H1 (cell line): ENCODE data around the gene MYDGF. TPM values are rescaled to one million over a fixed set of nuclear protein-coding genes. Genes with fewer than 3 reads are reported as not detected.

Experiments used
- CTCF ChIA-PET: fragments of 300-600 bp; sonication (Branson Sonifier 250); formaldehyde crosslinking; loops from one replicate; lab custom pipeline; 2021; ENCODE audit not compliant: partially characterized antibody; lab: Charles Lee
- POLR2A ChIA-PET: fragments of 300-600 bp; sonication (Branson Sonifier 250); formaldehyde crosslinking; loops from one replicate; lab custom pipeline; 2021; ENCODE audit warnings: inconsistent platforms; ENCODE audit not compliant: partially characterized antibody; lab: Charles Lee
- DNase-seq, 2 experiments: peaks; one replicate each; pipeline versions ENCODE4 v3.0.0 to v3.0.0-alpha.2; 2010 to 2022; ENCODE audit warnings: low spot score in 2 of 2, low read depth in 1 of 2, mixed read lengths in 1 of 2
- FAIRE-seq: peaks from 2 replicates; lab custom pipeline; 2011; peaks lifted over from hg19 to GRCh38; lab: Jason Lieb, UNC
- H2AFZ ChIP-seq: 2 replicates; pipeline ENCODE4 v1.8.1; 2012; ENCODE audit warnings: low read length, inconsistent platforms
- H2AK5ac ChIP-seq: 2 replicates; pipeline ENCODE4 v1.6.1; 2013; ENCODE audit warnings: low read depth, low read length
- H2BK120ac ChIP-seq: replicated peaks from 2 replicates; pipeline ENCODE3; 2013; ENCODE audit warnings: low read depth, low read length, inconsistent platforms
- H2BK12ac ChIP-seq: 2 replicates; pipeline ENCODE4 v1.6.1; 2013; ENCODE audit warnings: low read depth, low read length
- H2BK15ac ChIP-seq: 2 replicates; pipeline ENCODE4 v1.6.1; 2013; ENCODE audit warnings: low read length
- H2BK20ac ChIP-seq: 2 replicates; pipeline ENCODE4 v1.6.1; 2013; ENCODE audit warnings: low read length
- H2BK5ac ChIP-seq: 2 replicates; pipeline ENCODE4 v1.6.1; 2013; ENCODE audit warnings: low read depth, low read length
- H3K14ac ChIP-seq: 2 replicates; pipeline ENCODE4 v1.6.1; 2013; ENCODE audit warnings: inconsistent platforms; ENCODE audit not compliant: insufficient read length
- H3K18ac ChIP-seq: 2 replicates; pipeline ENCODE4 v1.6.1; 2013; ENCODE audit warnings: low read length; ENCODE audit errors: extremely low read depth
- H3K23ac ChIP-seq: 2 replicates; pipeline ENCODE4 v1.6.1; 2013; ENCODE audit warnings: inconsistent platforms; ENCODE audit not compliant: insufficient read length
- H3K23me2 ChIP-seq: 2 replicates; pipeline ENCODE4 v1.6.1; 2013; ENCODE audit warnings: low read depth, low read length
- H3K27ac ChIP-seq: 2 replicates; pipeline ENCODE4 v1.6.1; 2011; ENCODE audit warnings: low read depth, low read length, inconsistent platforms
- H3K27me3 ChIP-seq, 4 experiments: replicated peaks in 1 of 4; 1 replicate in 1 of 4; 2 replicates in 3 of 4; pipeline versions ENCODE4 v1.6.1 to v1.8.1; 2011 to 2013; ENCODE audit warnings: low read length in 3 of 4, mild to moderate bottlenecking in 3 of 4, inconsistent platforms in 2 of 4, mixed read lengths in 2 of 4, moderate library complexity in 1 of 4; ENCODE audit not compliant: control insufficient read depth in 3 of 4, insufficient read depth in 3 of 4; ENCODE audit errors: extremely low read depth in 1 of 4
- H3K36me3 ChIP-seq, 4 experiments: 2 replicates each; pipeline versions ENCODE4 v1.6.1 to v1.8.1; 2011 to 2013; ENCODE audit warnings: mild to moderate bottlenecking in 4 of 4, low read length in 3 of 4, moderate library complexity in 2 of 4, control low read depth in 1 of 4, inconsistent platforms in 1 of 4; ENCODE audit not compliant: insufficient read depth in 4 of 4, control insufficient read depth in 2 of 4
- H3K4ac ChIP-seq: replicated peaks from 2 replicates; pipeline ENCODE3; 2013; ENCODE audit warnings: low read length, low read depth, mixed read lengths, inconsistent platforms; ENCODE audit not compliant: insufficient read length
- H3K4me1 ChIP-seq, 4 experiments: replicated peaks in 1 of 4; 1 replicate in 1 of 4; 2 replicates in 3 of 4; pipeline versions ENCODE4 v1.6.1 to v1.8.1; 2011 to 2013; ENCODE audit warnings: low read length in 3 of 4, inconsistent platforms in 2 of 4, mixed read lengths in 1 of 4; ENCODE audit not compliant: insufficient read depth in 4 of 4, control insufficient read depth in 3 of 4
- H3K4me2 ChIP-seq, 2 experiments: 2 replicates each; pipeline versions ENCODE4 v1.6.1 to v1.8.1; 2011 to 2013; ENCODE audit warnings: low read depth in 2 of 2, low read length in 2 of 2, control low read depth in 1 of 2, inconsistent platforms in 1 of 2, mild to moderate bottlenecking in 1 of 2; ENCODE audit not compliant: insufficient read depth in 1 of 2
- H3K4me3 ChIP-seq, 4 experiments: fragments of 200-600, 300-600 bp in 1 of 4; sonication (generic), shearing (Covaris generic), sonication (Bioruptor Twin) in 1 of 4; 2 replicates each; pipeline versions ENCODE4 v1.5.1 to v1.8.1; 2011 to 2016; ENCODE audit warnings: low read length in 4 of 4, low read depth in 3 of 4, control low read depth in 2 of 4, inconsistent platforms in 2 of 4, mild to moderate bottlenecking in 2 of 4, mixed read lengths in 1 of 4, moderate library complexity in 1 of 4; ENCODE audit not compliant: insufficient read depth in 2 of 4; ENCODE audit errors: extremely low read depth in 1 of 4
- H3K56ac ChIP-seq: replicated peaks from 2 replicates; pipeline ENCODE3; 2013; ENCODE audit warnings: low read depth, mild to moderate bottlenecking, mixed read lengths, low read length, inconsistent platforms; ENCODE audit not compliant: insufficient read length
- H3K79me1 ChIP-seq: 2 replicates; pipeline ENCODE4 v1.6.1; 2013; ENCODE audit warnings: low read depth, low read length, control low read depth
- H3K79me2 ChIP-seq, 2 experiments: 2 replicates each; pipeline versions ENCODE4 v1.6.1 to v1.8.1; 2012 to 2013; ENCODE audit warnings: low read length in 2 of 2, mild to moderate bottlenecking in 2 of 2, inconsistent platforms in 1 of 2; ENCODE audit not compliant: insufficient read depth in 2 of 2, control insufficient read depth in 1 of 2
- H3K9ac ChIP-seq, 4 experiments: replicated peaks in 1 of 4; 1 replicate in 1 of 4; 2 replicates in 3 of 4; pipeline versions ENCODE4 v1.6.1 to v1.8.1; 2011 to 2013; ENCODE audit warnings: low read depth in 3 of 4, low read length in 3 of 4, control low read depth in 2 of 4, mild to moderate bottlenecking in 2 of 4, moderate library complexity in 2 of 4, inconsistent platforms in 1 of 4; ENCODE audit errors: extremely low read depth in 1 of 4
- H3K9me3 ChIP-seq, 2 experiments: 2 replicates each; pipeline versions ENCODE4 v1.6.1 to v1.8.1; 2012 to 2013; ENCODE audit warnings: mild to moderate bottlenecking in 2 of 2, moderate library complexity in 2 of 2, control low read depth in 1 of 2, inconsistent platforms in 1 of 2, low read depth in 1 of 2, low read length in 1 of 2, mixed read lengths in 1 of 2; ENCODE audit not compliant: insufficient read depth in 2 of 2
- H4K20me1 ChIP-seq, 2 experiments: replicated peaks in 1 of 2; 2 replicates each; pipeline versions ENCODE3 to v1.8.1; 2011 to 2013; ENCODE audit warnings: inconsistent platforms in 2 of 2, low read length in 2 of 2, mild to moderate bottlenecking in 1 of 2; ENCODE audit not compliant: insufficient read depth in 2 of 2, control insufficient read depth in 1 of 2
- H4K5ac ChIP-seq: 2 replicates; pipeline ENCODE4 v1.6.1; 2013; ENCODE audit warnings: low read length, low read depth, mixed read lengths, inconsistent platforms; ENCODE audit not compliant: insufficient read length
- H4K8ac ChIP-seq: 2 replicates; pipeline ENCODE4 v1.8.0; 2013; ENCODE audit warnings: mild to moderate bottlenecking, moderate library complexity, low read length, inconsistent platforms; ENCODE audit not compliant: insufficient read depth; ENCODE audit errors: extremely low read depth
- H4K91ac ChIP-seq: replicated peaks from 2 replicates; pipeline ENCODE3; 2013; ENCODE audit warnings: low read length, mixed read lengths, inconsistent platforms; ENCODE audit not compliant: insufficient read length
- BCL11A ChIP-seq, 2 experiments: IDR thresholded peaks; one replicate each; pipeline ENCODE4 v1.6.1; 2011; ENCODE audit warnings: low read depth in 2 of 2, low read length in 2 of 2, mild to moderate bottlenecking in 2 of 2
- CHD1 ChIP-seq: IDR thresholded peaks from 2 replicates; pipeline ENCODE4 v1.6.1; 2012; ENCODE audit warnings: low read depth, low read length, improper control_type of control experiment
- HDAC2 ChIP-seq, 2 experiments: fragments of 300-600 bp in 1 of 2; sonication (generic) in 1 of 2; IDR thresholded peaks; 2 replicates each; pipeline ENCODE4 v1.6.1; 2011 to 2012; ENCODE audit warnings: low read depth in 2 of 2, low read length in 2 of 2, mild to moderate bottlenecking in 2 of 2, moderate library complexity in 2 of 2, borderline replicate concordance in 1 of 2, inconsistent platforms in 1 of 2
- KDM1A ChIP-seq: fragments of 200-600, 300-600 bp; sonication (generic); IDR thresholded peaks from 2 replicates; pipeline ENCODE4 v1.7.1; 2016; ENCODE audit warnings: mild to moderate bottlenecking, low read length, borderline replicate concordance
- KDM4A ChIP-seq: IDR thresholded peaks from one replicate; pipeline ENCODE4 v1.7.1; 2012; ENCODE audit warnings: low read depth, mild to moderate bottlenecking, moderate library complexity, low read length, inconsistent platforms; ENCODE audit not compliant: severe bottlenecking
- RNF2 ChIP-seq: fragments of 200-900, 300-1000 bp; sonication (generic); IDR thresholded peaks from 2 replicates; pipeline ENCODE4 v1.7.1; 2016; ENCODE audit warnings: borderline replicate concordance, low read depth, mild to moderate bottlenecking, antibody characterized with exemption, low read length; ENCODE audit not compliant: poor library complexity, severe bottlenecking; ENCODE audit errors: missing control alignments
- RXRA ChIP-seq: IDR thresholded peaks from 2 replicates; pipeline ENCODE4 v1.6.1; 2011; ENCODE audit warnings: low read depth, mild to moderate bottlenecking, low read length, moderate library complexity; ENCODE audit not compliant: insufficient read depth
- TAF1 ChIP-seq: IDR thresholded peaks from 2 replicates; pipeline ENCODE4 v1.6.1; 2011; ENCODE audit warnings: mild to moderate bottlenecking, low read depth, low read length
- TAF7 ChIP-seq: optimal IDR thresholded peaks from 2 replicates; pipeline ENCODE3; 2011; ENCODE audit warnings: low read depth, mild to moderate bottlenecking, inconsistent platforms, low read length, moderate library complexity, borderline replicate concordance
- TEAD4 ChIP-seq: IDR thresholded peaks from 2 replicates; pipeline ENCODE4 v1.6.1; 2012; ENCODE audit warnings: low read depth, low read length, inconsistent platforms, mixed read lengths
- YY1 ChIP-seq: IDR thresholded peaks from 2 replicates; pipeline ENCODE4 v1.6.1; 2011; ENCODE audit warnings: low read depth, mild to moderate bottlenecking, low read length
- WGBS, 2 experiments: shearing (Covaris generic) in 1 of 2; methylation state at CpG; one replicate each; pipeline versions ENCODE4 v1.1.6 to v1.1.7; 2013 to 2015; ENCODE audit warnings: low lambda C conversion rate in 2 of 2, mixed read lengths in 2 of 2, inconsistent platforms in 1 of 2, low coverage in 1 of 2, missing lambda C conversion rate in 1 of 2; ENCODE audit not compliant: insufficient replicate concordance in 2 of 2, insufficient coverage in 1 of 2, insufficient read length in 1 of 2; ENCODE audit errors: extremely low coverage in 1 of 2, missing lambda C conversion rate in 1 of 2; 5-methylcytosine and 5-hydroxymethylcytosine counted together
- polyA plus RNA-seq, 7 experiments: library from polyadenylated mRNA; depleted of rRNA in 3 of 7; stranded (reverse) in 5 of 7; unstranded in 2 of 7; fragments of >200 nt in 5 of 7; fragments of 200-250 nt in 2 of 7; gene quantifications; 1 replicate in 5 of 7; 2 replicates in 1 of 7; 4 replicates in 1 of 7; pipeline versions ENCODE4 v1.2.1 to v1.2.3, GENCODE V29; 2011 to 2013; ENCODE audit warnings: missing spikeins in 2 of 7, mixed read lengths in 2 of 7
- total RNA-seq: library from RNA; stranded (reverse); fragmentation: NEBNext Ultra II Directional; extraction: Animal tissue kit (Norgen Biotek cat#: 25700); gene quantifications from 2 replicates; pipeline ENCODE4 v1.2.1, GENCODE V29; 2021

The MYDGF gene
- total and polyA plus RNA-seq, 2 of the 8 experiments (the other 6 are each of a cell fraction or from before 2014, with no cell fraction given), result 40.6 to 51.1 TPM

DNA sequence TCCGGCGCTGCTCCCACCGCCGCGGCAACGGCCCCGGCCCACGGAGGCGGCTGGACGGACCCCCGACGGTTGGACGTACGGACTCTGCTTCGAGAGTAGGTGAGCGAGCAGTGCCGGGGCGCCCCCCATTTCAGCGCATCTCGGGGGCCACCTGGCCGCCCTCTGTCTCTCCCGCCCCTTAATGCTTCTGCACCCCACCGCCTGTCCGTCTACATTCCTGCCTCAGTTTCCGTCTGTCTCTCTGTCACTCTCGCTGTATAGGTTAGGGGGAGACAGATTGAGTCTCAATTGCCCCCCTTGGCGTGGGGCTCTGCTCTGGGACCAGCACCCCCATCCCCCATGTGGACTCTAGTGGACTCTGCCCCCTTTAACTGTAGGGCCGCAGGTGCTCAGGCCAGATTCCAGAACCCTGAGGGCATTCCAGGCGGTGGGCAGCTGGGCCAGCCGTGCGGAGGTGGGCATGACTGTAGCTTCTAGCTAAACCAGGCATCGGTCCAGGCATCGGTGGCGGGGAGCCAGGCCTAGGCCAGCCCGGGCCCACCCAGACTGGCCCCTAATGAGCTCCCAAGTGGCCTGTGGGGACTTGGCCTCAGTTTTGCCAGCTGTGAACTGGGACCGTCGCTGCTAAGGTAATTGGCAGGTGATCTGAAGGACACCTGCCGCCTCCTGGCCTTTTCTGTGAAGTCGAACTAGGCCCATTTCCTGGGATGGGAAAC lies 30.5 kb downstream of the MYDGF start:
- H2BK5ac ChIP-seq, result no peak overlapping the region
- peak in 1 of 2 experiments; percentile 72; a peak in 1 of 4 replicates for TF ChIP-seq HDAC2 (IDR thresholded peaks at IDR 0.05; ENCODE audit: borderline replicate concordance in 1 of 2, low read depth in 2 of 2, low read length in 2 of 2)
- no peak for TF ChIP-seq CHD1
- TF ChIP-seq TAF7, result no peak
- peak; percentile 97 for TF ChIP-seq KDM1A
- no peak for TF ChIP-seq YY1
- TF ChIP-seq BCL11A (IDR thresholded peaks at IDR 0.05; ENCODE audit: low read depth in 2 of 2, low read length in 2 of 2), result no peak
- TF ChIP-seq KDM4A, result peak; percentile 65
- TF ChIP-seq TEAD4, result peak; percentile 69; the same call in 1 of the 2 replicates
- TF ChIP-seq TAF1, result no peak
- no peak for TF ChIP-seq RXRA
- no peak for TF ChIP-seq RNF2
- no peak overlapping the region for H2BK20ac ChIP-seq
- H3K14ac ChIP-seq, result no peak overlapping the region
- no peak overlapping the region for H3K18ac ChIP-seq
- no peak overlapping the region for H3K23ac ChIP-seq
- no peak overlapping the region for H2AK5ac ChIP-seq
- H2BK12ac ChIP-seq, result 0 out of 2 replicates have a peak overlapping the region, but pooled peaks have one; percentile 23
- H4K20me1 ChIP-seq, result peaks cover 0 to 3% of the 10 kb centered on the region in 2 experiments
- no peak overlapping the region for H2BK15ac ChIP-seq
- POLR2A ChIA-PET, result interaction anchor here (0.8 to 1.8 kb wide), 4 partner anchors 9 to 73 kb away, joined by 3 to 6 read pairs (median 4); no protein-coding TSS in a partner anchor
- H3K4me2 ChIP-seq, result peak overlapping the region; percentile 68 to 75
- no peak overlapping the region for H4K5ac ChIP-seq
- DNase-seq, result no peak
- no peak overlapping the region for H3K4ac ChIP-seq
- H3K4me1 ChIP-seq, result peaks cover 0 to 10% (median 6%) of the 10 kb centered on the region in 4 experiments; a peak in 3 of 7 replicates
- peaks cover 0 to 13% (median 10%) of the 10 kb centered on the region in 4 experiments; a peak in 5 of 7 replicates for H3K27me3 ChIP-seq
- H4K8ac ChIP-seq, result no peak overlapping the region
- H3K79me1 ChIP-seq, result peaks cover 6% of the 10 kb centered on the region; the same call in 1 of the 2 replicates
- H3K9ac ChIP-seq, result no peak overlapping the region
- no peak overlapping the region for H3K27ac ChIP-seq
- FAIRE-seq, result no peak
- H3K23me2 ChIP-seq, result peaks cover 11% of the 10 kb centered on the region; the same call in 1 of the 2 replicates
- peak overlapping the region; percentile 6 for H4K91ac ChIP-seq
- no peaks in the 10 kb centered on the region for H3K36me3 ChIP-seq
- H2AFZ ChIP-seq, result no peak overlapping the region; the same call in 1 of the 2 replicates
- H2BK120ac ChIP-seq, result no peak overlapping the region
- WGBS, 2 experiments, result 29% methylated on average over 37 of the region's 39 CpGs; no CpG with 5 or more reads in 1 of the 2 experiments
- H3K79me2 ChIP-seq, result no peaks in the 10 kb centered on the region
- H3K56ac ChIP-seq, result no peak overlapping the region
- H3K9me3 ChIP-seq, result no peaks in the 10 kb centered on the region
- CTCF ChIA-PET, result interaction anchor here (0.9 to 1.7 kb wide), 8 partner anchors 9 to 104 kb away, joined by 3 to 5 read pairs (median 3); partner anchors contain the start of gene PLIN5
- peak overlapping the region; percentile 45 to 69 (median 58) for H3K4me3 ChIP-seq
